DND-41 (cell line): ENCODE measurements around the gene LGR6.

Experiments
- EZH2 ChIP-seq: IDR thresholded peaks from 3 replicates; pipeline ENCODE4 v1.6.1; 2012; ENCODE audit warnings: borderline replicate concordance, low read depth, mild to moderate bottlenecking, moderate library complexity, low read length, inconsistent platforms; ENCODE audit not compliant: severe bottlenecking
- TF ChIP-seq, protein P1 (sequence below): IDR thresholded peaks from 2 replicates; pipeline ENCODE4 v1.5.1; 2012; ENCODE audit warnings: borderline replicate concordance, low read length, moderate library complexity, mild to moderate bottlenecking; ENCODE audit not compliant: poor library complexity, severe bottlenecking; ENCODE audit errors: extremely low read depth

- TF ChIP-seq, protein P1, sequence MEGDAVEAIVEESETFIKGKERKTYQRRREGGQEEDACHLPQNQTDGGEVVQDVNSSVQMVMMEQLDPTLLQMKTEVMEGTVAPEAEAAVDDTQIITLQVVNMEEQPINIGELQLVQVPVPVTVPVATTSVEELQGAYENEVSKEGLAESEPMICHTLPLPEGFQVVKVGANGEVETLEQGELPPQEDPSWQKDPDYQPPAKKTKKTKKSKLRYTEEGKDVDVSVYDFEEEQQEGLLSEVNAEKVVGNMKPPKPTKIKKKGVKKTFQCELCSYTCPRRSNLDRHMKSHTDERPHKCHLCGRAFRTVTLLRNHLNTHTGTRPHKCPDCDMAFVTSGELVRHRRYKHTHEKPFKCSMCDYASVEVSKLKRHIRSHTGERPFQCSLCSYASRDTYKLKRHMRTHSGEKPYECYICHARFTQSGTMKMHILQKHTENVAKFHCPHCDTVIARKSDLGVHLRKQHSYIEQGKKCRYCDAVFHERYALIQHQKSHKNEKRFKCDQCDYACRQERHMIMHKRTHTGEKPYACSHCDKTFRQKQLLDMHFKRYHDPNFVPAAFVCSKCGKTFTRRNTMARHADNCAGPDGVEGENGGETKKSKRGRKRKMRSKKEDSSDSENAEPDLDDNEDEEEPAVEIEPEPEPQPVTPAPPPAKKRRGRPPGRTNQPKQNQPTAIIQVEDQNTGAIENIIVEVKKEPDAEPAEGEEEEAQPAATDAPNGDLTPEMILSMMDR = no peak
- no peak for TF ChIP-seq EZH2
These were observed 97.4 kb downstream of the LGR6 start for GRCh38 chr1:202291001-202291400.
